HG03045 (cell line): ENCODE results near the gene NBPF15.
A peak's percentile ranks its signal among the peaks of the same experiment; 100 is the strongest.
"Not testable (repeated sequence)": the region's sequence is repeated elsewhere in the genome, so short reads cannot be mapped to it uniquely, and the experiment has no call there.

Experiments used
- ATAC-seq: cut with Tn5 transposase; IDR thresholded peaks from one replicate; pipeline ENCODE4 v1.9.1; 2021; ENCODE audit warnings: mild to moderate bottlenecking, moderate library complexity; ENCODE audit not compliant: unreplicated experiment

Gene NBPF15

GRCh38 chr1:144461136-144461759, at the start of gene NBPF15:
Gene NBPF15, minus strand, starts transcription at chr1:144461669. Its CDS starts 21,666 bp downstream, at chr1:144440003.
- peak; percentile 96 for ATAC-seq

- not testable (repeated sequence) for ATAC-seq
These were observed 35.0 kb upstream of the NBPF15 start for GRCh38 chr1:144496429-144496828.

- ATAC-seq = not testable (repeated sequence)
These were observed 32.7 kb upstream of the NBPF15 start for GRCh38 chr1:144494130-144494529.

GRCh38 chr1:144490394-144490793, 28.9 kb upstream of the NBPF15 start:
- not testable (repeated sequence) for ATAC-seq

GRCh38 chr1:144487002-144487401, 25.5 kb upstream of the NBPF15 start:
- ATAC-seq = not testable (repeated sequence)

- ATAC-seq = not testable (repeated sequence)
These were observed 23.9 kb upstream of the NBPF15 start for GRCh38 chr1:144485048-144485993.

- ATAC-seq = not testable (repeated sequence)
These were observed 12.4 kb upstream of the NBPF15 start for GRCh38 chr1:144473897-144474296.

- not testable (repeated sequence) for ATAC-seq
These were observed 10.0 kb upstream of the NBPF15 start for GRCh38 chr1:144471434-144471833.

GRCh38 chr1:144461778-144462177, 309 bp upstream of the NBPF15 start:
- ATAC-seq = not testable (repeated sequence)

GRCh38 chr1:144460686-144461085, 783 bp downstream of the NBPF15 start:
- not testable (repeated sequence) for ATAC-seq

GRCh38 chr1:144442402-144442801, 19.1 kb downstream of the NBPF15 start:
- ATAC-seq = not testable (repeated sequence)

- ATAC-seq = not testable (repeated sequence)
These were observed 21.7 kb downstream of the NBPF15 start for GRCh38 chr1:144439737-144440136.

GRCh38 chr1:144418891-144419694, 42.4 kb downstream of the NBPF15 start:
- ATAC-seq = not testable (repeated sequence)

- peak; percentile 8 for ATAC-seq
These were observed 47.9 kb downstream of the NBPF15 start for GRCh38 chr1:144413404-144414118.

- ATAC-seq = peak; percentile 85
These were observed 48.7 kb downstream of the NBPF15 start for GRCh38 chr1:144412491-144413403.

GRCh38 chr1:144412068-144412471, 49.4 kb downstream of the NBPF15 start:
- peak; percentile 60 for ATAC-seq

GRCh38 chr1:144402807-144403206, 58.7 kb downstream of the NBPF15 start:
- not testable (repeated sequence) for ATAC-seq

GRCh38 chr1:144371651-144372050, 89.8 kb downstream of the NBPF15 start:
- ATAC-seq = not testable (repeated sequence)
